ENCODE measurements around the gene CXXC1.
"Not testable (repeated sequence)": the region's sequence is repeated elsewhere in the genome, so short reads cannot be mapped to it uniquely, and the experiment has no call there.

Gene CXXC1

GRCh38 chr18:50274044-50274442 lies 13.4 kb downstream of the CXXC1 start:
- no peak for DNase-seq

GRCh38 chr18:50273203-50274043 lies 14.1 kb downstream of the CXXC1 start:
- no peak for DNase-seq

GRCh38 chr18:50272568-50272967 lies 14.9 kb downstream of the CXXC1 start:
- DNase-seq, result no peak

- peak; percentile 83 for DNase-seq
Observed at GRCh38 chr18:50268022-50268747, 19.3 kb downstream of the CXXC1 start.

- peak; percentile 93 for DNase-seq
Observed at GRCh38 chr18:50266248-50266704, 21.2 kb downstream of the CXXC1 start, which contains the start of gene CFAP53. Gene CFAP53, minus strand, starts transcription at chr18:50266495. Its CDS starts 91 bp downstream, at chr18:50266404.

- no peak for DNase-seq
Observed at GRCh38 chr18:50262977-50263376, 24.5 kb downstream of the CXXC1 start.

- DNase-seq, result no peak
Observed at GRCh38 chr18:50250935-50251334, 36.6 kb downstream of the CXXC1 start.

GRCh38 chr18:50249576-50249975 lies 37.9 kb downstream of the CXXC1 start:
- no peak for DNase-seq

GRCh38 chr18:50247561-50247960 lies 39.9 kb downstream of the CXXC1 start:
- DNase-seq, result no peak

GRCh38 chr18:50241768-50242167 lies 45.7 kb downstream of the CXXC1 start:
- not testable (repeated sequence) for DNase-seq

- no peak for DNase-seq
Observed at GRCh38 chr18:50240080-50240563, 47.4 kb downstream of the CXXC1 start.

- DNase-seq, result no peak
Observed at GRCh38 chr18:50232419-50232818, 55.1 kb downstream of the CXXC1 start.

Data from suppressor macrophage treated with lipopolysaccharide for 4 hours (primary cell).